Activated CD4-positive, alpha-beta T cell treated with anti-CD3 and anti-CD28 coated beads for 48 hours (primary cell): ENCODE results near the gene RPL11.
"Not testable (repeated sequence)": the region's sequence is repeated elsewhere in the genome, so short reads cannot be mapped to it uniquely, and the experiment has no call there.

Experiments
- DNase-seq: peaks from one replicate; pipeline ENCODE4 v3.0.0-alpha.2; 2020

Gene RPL11

GRCh38 chr1:23687680-23688079, 3.9 kb upstream of the RPL11 start:
- DNase-seq = not testable (repeated sequence)

GRCh38 chr1:23688281-23688680, 3.3 kb upstream of the RPL11 start:
- not testable (repeated sequence) for DNase-seq

DNA sequence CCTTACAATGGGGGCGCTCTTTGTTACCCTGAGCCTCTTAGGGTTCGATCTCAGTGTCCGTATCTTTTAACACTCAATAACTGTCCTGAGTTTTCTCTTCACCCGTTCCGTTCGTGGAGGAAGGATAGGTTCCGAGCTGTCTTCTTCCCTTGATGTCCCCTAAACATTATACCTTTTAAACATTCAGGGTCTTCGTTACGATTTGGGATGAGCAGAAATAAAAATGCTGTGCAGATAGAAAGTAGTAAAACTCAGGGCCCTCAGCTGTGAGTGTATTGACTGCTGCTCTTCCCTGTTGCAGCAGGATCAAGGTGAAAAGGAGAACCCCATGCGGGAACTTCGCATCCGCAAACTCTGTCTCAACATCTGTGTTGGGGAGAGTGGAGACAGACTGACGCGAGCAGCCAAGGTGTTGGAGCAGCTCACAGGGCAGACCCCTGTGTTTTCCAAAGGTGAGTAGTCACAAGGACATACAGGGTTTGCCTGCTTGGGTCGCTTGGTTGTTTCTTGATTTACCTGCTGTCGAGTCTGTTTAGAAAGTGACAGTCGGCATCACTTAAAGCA, 784 bp downstream of the RPL11 start:
- peak; percentile 22 for DNase-seq

DNA sequence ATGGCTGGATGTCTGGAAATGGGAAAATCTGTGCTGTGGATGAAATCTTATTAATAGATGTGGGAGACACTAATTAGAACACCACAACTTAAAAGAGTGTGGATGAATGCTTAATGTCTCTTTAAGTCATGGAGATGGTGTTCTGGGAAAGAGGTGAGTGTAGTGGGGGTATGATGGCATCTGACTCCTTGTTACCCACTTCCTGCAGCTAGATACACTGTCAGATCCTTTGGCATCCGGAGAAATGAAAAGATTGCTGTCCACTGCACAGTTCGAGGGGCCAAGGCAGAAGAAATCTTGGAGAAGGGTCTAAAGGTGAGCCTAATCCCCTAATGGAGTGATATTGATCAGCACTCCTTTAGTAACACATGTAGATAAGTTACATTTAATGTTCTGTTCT, 2.0 kb downstream of the RPL11 start:
- DNase-seq = no peak

GRCh38 chr1:23694371-23694770, 2.8 kb downstream of the RPL11 start:
- no peak for DNase-seq

GRCh38 chr1:23695667-23696066, 4.1 kb downstream of the RPL11 start:
- DNase-seq = no peak

GRCh38 chr1:23696335-23696989, 4.9 kb downstream of the RPL11 start:
- no peak for DNase-seq

DNA sequence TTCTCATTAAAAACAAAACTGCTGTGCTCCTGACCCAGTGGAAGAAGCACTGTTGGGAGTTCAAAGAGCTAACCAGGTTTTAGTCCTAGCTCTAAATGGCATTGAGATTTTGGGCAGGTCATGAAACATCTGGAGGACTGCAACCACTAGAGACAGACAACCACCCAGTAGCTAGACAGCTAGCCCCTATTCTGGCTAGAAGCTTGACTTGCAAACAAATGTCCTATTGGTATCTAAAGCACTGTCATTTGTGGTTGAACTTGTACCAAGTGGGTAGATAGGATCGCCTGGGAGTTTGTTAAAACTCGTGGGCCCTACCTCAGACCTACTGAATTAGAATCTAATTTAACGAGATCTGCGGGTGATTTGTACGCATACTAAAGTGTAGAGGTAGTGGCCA, 6.9 kb downstream of the RPL11 start:
- DNase-seq = no peak

DNA sequence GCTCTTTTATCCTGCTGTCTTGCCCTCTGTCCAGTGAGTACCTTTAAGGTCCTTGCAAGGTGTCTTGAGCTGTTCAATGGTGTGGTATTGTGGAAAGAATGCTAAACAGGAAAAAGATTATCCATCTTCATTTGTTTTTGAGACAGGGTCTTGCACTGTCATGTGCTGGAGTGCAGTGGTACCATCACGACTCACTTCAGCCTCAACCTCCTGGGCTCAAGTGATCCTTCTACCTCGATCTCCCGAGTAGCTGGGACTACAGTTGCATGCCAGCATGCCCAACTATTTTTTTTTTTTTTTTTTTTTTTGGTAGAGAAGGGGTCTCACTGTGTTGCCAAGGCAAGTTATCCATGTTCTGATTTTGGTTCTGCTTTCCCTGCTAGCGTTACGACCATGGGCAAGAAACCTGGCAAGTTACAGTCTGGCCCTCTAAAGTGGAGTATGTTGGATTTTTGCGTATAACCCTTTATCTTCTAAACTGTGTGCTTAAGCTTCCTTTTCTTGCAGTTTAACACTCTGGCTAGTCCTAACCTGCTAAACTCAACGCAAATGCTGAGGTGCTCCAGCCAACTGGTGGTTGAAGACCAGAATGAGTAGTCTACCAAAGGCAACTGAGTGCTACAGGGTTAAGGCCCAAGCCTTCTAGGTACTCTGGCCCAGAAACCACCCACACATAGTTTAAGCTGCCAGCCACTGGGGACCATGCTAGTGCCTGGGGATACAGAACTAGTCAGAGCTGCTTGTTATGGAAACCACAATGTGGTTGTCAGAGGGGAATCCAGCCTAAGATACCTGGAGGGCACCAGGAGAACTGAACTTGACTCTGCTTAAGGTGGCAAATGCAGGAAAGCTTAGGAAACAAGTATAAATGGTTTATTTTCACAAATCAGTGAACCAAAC, 7.9 kb downstream of the RPL11 start:
- DNase-seq = peak; percentile 42

DNA sequence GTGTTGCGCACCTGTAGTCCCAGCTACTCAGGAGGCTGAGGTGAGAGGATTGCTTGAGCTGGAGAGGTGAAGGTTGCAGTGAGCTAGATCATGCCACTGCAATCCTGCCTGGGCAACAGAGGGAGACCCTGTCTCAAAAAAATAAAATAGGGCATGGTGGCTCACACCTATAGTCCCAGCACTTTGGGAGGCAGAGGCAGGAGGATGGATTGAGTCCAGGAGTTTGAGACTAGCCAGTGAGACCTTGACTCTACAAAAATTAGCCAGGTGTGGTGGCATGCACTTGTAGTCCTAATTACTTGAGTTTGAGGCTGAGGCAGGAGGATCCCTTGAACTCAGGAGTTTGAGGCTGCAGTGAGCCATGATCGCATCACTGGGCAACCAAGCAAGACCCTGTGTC, 9.7 kb downstream of the RPL11 start:
- DNase-seq = no peak

GRCh38 chr1:23701996-23702395, 10.4 kb downstream of the RPL11 start:
- no peak for DNase-seq

GRCh38 chr1:23704834-23705495, 13.4 kb downstream of the RPL11 start:
- DNase-seq = no peak

- no peak for DNase-seq
Measured at GRCh38 chr1:23709229-23709628, 17.6 kb downstream of the RPL11 start.

DNA sequence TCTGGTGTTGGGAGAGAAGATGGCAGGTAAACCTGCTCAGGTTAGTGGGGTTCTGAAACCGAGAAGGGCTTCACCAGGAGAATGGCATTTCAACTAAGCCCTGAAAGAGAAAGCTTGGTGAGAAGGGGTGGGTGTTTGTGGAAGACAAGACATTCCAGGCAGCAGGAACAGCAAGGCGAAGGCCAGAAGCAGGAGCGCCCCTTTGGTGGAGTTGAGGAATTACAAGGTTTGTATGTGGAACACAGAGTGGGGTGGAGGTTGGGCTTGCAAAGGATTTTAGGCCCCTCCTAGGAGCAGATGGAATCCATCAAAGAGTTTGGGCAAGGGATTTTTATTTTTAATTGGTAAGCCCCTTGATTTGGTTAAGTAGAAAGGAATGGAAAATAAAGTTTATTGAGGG, 26.9 kb downstream of the RPL11 start:
- no peak for DNase-seq

GRCh38 chr1:23719162-23719820, 27.7 kb downstream of the RPL11 start:
- no peak for DNase-seq

GRCh38 chr1:23720256-23720995, 28.8 kb downstream of the RPL11 start:
- DNase-seq = peak; percentile 31

- DNase-seq = no peak
Measured at GRCh38 chr1:23722652-23723051, 31.0 kb downstream of the RPL11 start.

DNA sequence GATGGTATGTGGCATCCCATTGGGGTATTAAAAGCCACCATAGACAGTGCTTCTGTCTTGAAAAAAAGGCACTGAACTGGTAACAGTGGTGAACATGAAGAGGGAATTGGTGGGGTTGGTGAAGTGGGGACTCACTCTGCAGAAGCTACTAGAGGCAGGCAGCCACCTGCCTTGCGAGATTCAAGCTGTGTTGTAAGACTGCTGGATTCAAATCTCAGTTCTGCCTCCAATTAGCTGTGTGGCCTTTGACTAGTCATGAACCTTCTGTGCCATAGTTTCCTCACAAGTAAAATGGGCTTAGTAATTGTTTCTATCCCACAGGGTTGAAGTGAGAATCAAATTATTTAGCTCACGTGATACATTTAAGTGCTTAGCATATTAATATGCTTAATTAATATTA, 35.1 kb downstream of the RPL11 start:
- DNase-seq = no peak

GRCh38 chr1:23727362-23727811, 35.8 kb downstream of the RPL11 start:
- no peak for DNase-seq

DNA sequence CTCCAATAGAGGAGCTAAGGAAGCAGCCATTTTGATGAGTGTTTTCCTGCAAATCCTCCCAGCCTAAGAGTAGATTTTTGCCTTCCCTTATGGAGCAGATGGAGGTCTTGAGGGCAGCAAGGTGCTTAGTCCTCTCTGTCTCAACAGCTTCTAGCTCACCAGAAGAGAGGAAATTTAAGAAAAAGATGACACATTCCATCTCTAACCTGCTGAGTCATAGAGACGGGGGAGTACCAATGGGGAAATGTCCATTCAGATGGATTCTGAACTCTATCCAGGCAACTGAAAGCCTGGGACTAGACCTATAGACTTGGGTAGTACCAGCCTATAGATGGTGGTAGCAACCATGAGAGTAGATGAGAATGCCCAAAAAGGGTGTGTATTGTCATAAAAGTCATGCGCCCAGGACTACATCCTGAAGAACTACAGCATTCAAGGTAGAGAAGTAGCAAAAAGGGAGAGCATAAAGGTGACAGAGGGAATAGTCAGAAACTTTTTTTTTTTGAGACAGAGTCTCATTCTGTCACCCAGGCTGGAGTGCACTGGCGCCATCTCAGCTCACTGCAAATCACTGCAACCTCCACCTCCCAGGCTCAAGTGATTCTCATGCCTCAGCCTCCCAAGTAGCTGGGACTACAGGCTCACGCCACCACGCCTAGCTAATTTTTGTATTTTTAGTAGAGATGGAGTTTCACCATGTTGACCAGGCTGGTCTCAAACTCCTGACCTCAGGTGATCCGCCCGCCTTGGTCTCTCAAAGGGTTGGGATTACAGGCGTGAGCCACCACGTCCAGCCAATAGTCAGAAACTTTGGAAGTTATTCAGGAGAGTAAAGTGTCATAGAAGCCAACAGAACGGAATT, 41.0 kb downstream of the RPL11 start:
- no peak for DNase-seq

GRCh38 chr1:23733281-23733680, 41.7 kb downstream of the RPL11 start:
- not testable (repeated sequence) for DNase-seq
